Activated CD4-positive, alpha-beta memory T cell treated with anti-CD3 and anti-CD28 coated beads, Interleukin-2, amount 10 ng/mL, durations not matched to agents 7 days and 5 days (primary cell): ENCODE data around the gene COP1. TPM values are rescaled to one million over a fixed set of nuclear protein-coding genes. Genes with fewer than 3 reads are reported as not detected.
"Not testable (repeated sequence)": the region's sequence is repeated elsewhere in the genome, so short reads cannot be mapped to it uniquely, and the experiment has no call there.

Source experiments
- CTCF ChIA-PET: fragments of 350-600 bp; sonication (Branson Sonifier 250); formaldehyde crosslinking; loops from one replicate; lab custom pipeline; 2021; ENCODE audit warnings: antibody characterized with exemption, inconsistent platforms; lab: Charles Lee
- POLR2A ChIA-PET: fragments of 350-600 bp; sonication (Branson Sonifier 250); formaldehyde crosslinking; loops from one replicate; lab custom pipeline; 2021; ENCODE audit warnings: antibody characterized with exemption; lab: Charles Lee
- DNase-seq: peaks from one replicate; pipeline ENCODE4 v3.0.0-alpha.2; 2020
- H3K27ac Mint-ChIP-seq: one replicate; pipeline ENCODE4 v1.8.0; 2021; ENCODE audit warnings: mild to moderate bottlenecking, mixed read lengths
- H3K27me3 Mint-ChIP-seq: one replicate; pipeline ENCODE4 v1.8.0; 2021; ENCODE audit warnings: mixed read lengths
- H3K36me3 Mint-ChIP-seq: one replicate; pipeline ENCODE4 v1.8.0; 2021; ENCODE audit warnings: low read depth, mixed read lengths
- H3K4me1 Mint-ChIP-seq: one replicate; pipeline ENCODE4 v1.8.0; 2021; ENCODE audit warnings: mixed read lengths
- H3K4me3 Mint-ChIP-seq: one replicate; pipeline ENCODE4 v1.8.0; 2021; ENCODE audit warnings: mild to moderate bottlenecking, mixed read lengths
- H3K9me3 Mint-ChIP-seq: one replicate; pipeline ENCODE4 v1.8.0; 2021; ENCODE audit warnings: mixed read lengths
- total RNA-seq, 2 experiments: library from RNA; stranded (reverse); gene quantifications; one replicate each; pipeline ENCODE4 v1.2.3, GENCODE V29; 2021

COP1 gene
- total RNA-seq, 2 experiments from 2014 or later: 38.8 to 41.4 TPM

DNA sequence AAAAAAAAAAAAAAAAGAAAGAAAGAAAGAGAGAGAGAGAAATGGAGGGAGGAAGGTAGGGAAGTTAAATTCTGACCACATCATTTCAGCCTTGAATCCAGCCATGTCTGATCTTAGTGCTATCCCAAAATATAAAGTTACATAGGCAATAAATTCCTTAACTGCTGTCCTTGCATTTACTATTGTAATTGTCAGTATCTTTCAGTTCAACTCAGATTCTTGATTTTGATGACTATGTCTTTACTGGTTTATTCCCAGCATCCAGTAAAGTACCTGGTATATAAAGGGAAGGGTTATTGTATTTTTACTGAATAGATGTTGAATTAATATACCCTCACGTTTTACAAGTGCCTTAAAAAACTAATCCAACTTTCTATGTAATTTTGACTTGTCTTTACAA, 8.9 kb upstream of the COP1 start:
- peaks cover 11% of the 10 kb centered on the region for H3K27me3 Mint-ChIP-seq
- no peaks in the 10 kb centered on the region for H3K9me3 Mint-ChIP-seq
- H3K27ac Mint-ChIP-seq: no peak overlapping the region
- H3K36me3 Mint-ChIP-seq: no peaks in the 10 kb centered on the region
- no peaks in the 10 kb centered on the region for H3K4me1 Mint-ChIP-seq
- ChIA-PET CTCF (interaction anchor here (2.3 kb wide), 1 partner anchor 8 kb away, joined by 7 read pairs; no protein-coding TSS in a partner anchor), POLR2A (no interaction called here)
- no peak for DNase-seq
- H3K4me3 Mint-ChIP-seq: no peak overlapping the region

GRCh38 chr1:176211396-176212165, 4.5 kb upstream of the COP1 start:
- CTCF ChIA-PET: no interaction called here
- no peak overlapping the region for H3K4me3 Mint-ChIP-seq
- peaks cover 9% of the 10 kb centered on the region for H3K4me1 Mint-ChIP-seq
- H3K9me3 Mint-ChIP-seq: no peaks in the 10 kb centered on the region
- peaks cover 7% of the 10 kb centered on the region for H3K27me3 Mint-ChIP-seq
- POLR2A ChIA-PET: no interaction called here
- no peak for DNase-seq
- peaks cover 9% of the 10 kb centered on the region for H3K36me3 Mint-ChIP-seq
- no peak overlapping the region for H3K27ac Mint-ChIP-seq

GRCh38 chr1:176208034-176208433, 948 bp upstream of the COP1 start:
- POLR2A ChIA-PET: interaction anchor here (0.7 to 1.5 kb wide), 9 partner anchors 20 to 1208 kb away, joined by 3 to 6 read pairs (median 3); partner anchors contain the start of genes CACYBP and MRPS14
- CTCF ChIA-PET: interaction anchor here (0.9 to 1.3 kb wide), 3 partner anchors 9 to 134 kb away, joined by 3 to 7 read pairs (median 4); no protein-coding TSS in a partner anchor
- H3K9me3 Mint-ChIP-seq: no peaks in the 10 kb centered on the region
- peaks cover 30% of the 10 kb centered on the region for H3K4me1 Mint-ChIP-seq
- peak overlapping the region; percentile 99 for H3K4me3 Mint-ChIP-seq
- peak overlapping the region; percentile 98 for H3K27ac Mint-ChIP-seq
- peaks cover 18% of the 10 kb centered on the region for H3K36me3 Mint-ChIP-seq
- no peaks in the 10 kb centered on the region for H3K27me3 Mint-ChIP-seq
- DNase-seq: no peak

DNA sequence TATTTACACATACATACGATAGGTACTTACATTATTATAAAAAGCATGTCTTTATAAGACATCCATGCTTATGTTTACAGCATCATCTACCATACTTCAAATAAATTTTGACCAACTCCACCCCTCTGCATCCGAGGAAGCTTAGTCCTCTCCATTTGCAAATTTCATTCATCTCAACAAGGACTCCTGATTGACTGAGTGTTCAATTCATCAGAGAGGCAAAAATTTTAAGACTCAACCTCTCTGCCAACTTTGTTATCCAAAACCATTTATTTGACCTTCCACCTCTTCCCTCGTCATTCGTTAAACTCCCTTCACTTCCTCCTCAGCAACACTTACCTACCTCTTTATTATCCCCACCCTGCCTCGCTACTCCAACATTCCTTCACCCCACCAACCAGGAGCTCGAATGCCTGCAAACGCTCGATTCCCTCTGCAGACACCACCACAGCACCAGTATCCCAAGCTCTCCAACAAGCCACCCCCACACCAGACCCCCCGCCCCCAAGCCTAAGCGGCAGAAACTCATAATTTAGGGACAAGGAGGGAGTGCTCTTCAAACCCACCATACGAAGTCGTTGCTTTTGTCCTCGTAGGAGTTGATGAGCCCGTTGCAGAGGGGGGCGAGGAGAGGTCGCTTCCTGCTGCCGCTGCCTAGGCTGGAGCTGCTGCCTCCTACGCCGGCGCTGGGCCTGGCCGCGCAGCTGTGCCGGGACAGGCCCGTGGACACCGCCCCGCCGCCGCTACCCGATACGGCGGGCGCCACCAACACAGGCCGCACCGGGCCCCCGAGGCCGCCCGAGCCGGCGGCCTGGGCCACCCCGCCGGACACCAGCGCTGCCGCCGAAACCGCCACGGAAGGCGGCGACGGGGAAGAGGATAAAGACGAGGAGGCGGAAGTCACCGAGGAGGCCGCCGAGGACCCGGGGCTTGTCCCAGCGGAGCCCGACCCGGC, 803 bp downstream of the COP1 start:
- Mint-ChIP-seq H3K27me3 (no peaks in the 10 kb centered on the region), H3K27ac (peak overlapping the region; percentile 93), H3K36me3 (peaks cover 20% of the 10 kb centered on the region), H3K4me1 (peaks cover 34% of the 10 kb centered on the region), H3K4me3 (peak overlapping the region; percentile 99), H3K9me3 (no peaks in the 10 kb centered on the region)
- ChIA-PET POLR2A (interaction anchor here (1.0 to 2.3 kb wide), 4 partner anchors 9 to 189 kb away, joined by 3 to 6 read pairs (median 4); no protein-coding TSS in a partner anchor), CTCF (no interaction called here)
- DNase-seq: peak; percentile 49

GRCh38 chr1:176205332-176205914, 1.7 kb downstream of the COP1 start:
- Mint-ChIP-seq H3K36me3 (peaks cover 23% of the 10 kb centered on the region), H3K4me3 (peak overlapping the region; percentile 99), H3K27ac (peak overlapping the region; percentile 93), H3K27me3 (no peaks in the 10 kb centered on the region), H3K9me3 (no peaks in the 10 kb centered on the region), H3K4me1 (peaks cover 36% of the 10 kb centered on the region)
- POLR2A ChIA-PET: interaction anchor here (2.3 kb wide), 1 partner anchor 10 kb away, joined by 6 read pairs; no protein-coding TSS in a partner anchor
- DNase-seq: no peak
- CTCF ChIA-PET: no interaction called here

DNA sequence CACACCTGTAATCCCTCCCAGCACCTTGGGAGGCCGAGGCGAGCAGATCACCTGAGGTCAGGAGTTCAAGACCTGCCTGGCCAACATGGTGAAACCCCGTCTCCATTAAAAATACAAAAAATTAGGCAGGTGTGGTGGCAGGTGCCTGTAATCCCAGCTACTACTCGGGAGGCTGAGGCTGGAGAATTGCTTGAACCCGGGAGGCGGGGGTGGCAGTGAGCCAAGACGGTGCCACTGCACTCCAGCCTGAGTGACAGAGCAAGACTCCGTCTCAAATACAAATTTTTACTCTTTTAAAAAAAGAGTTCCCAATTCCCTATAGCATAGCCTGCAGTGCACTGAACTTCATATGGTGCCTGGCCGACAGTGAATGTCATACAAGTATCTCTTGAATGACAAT, 2.4 kb downstream of the COP1 start:
- H3K4me3 Mint-ChIP-seq: peak overlapping the region; percentile 99
- H3K27me3 Mint-ChIP-seq, CTCF ChIA-PET, H3K27ac Mint-ChIP-seq, DNase-seq, H3K9me3 Mint-ChIP-seq: not testable (repeated sequence)
- POLR2A ChIA-PET: interaction anchor here (2.3 kb wide), 1 partner anchor 9 kb away, joined by 6 read pairs; no protein-coding TSS in a partner anchor
- peaks cover 39% of the 10 kb centered on the region for H3K4me1 Mint-ChIP-seq
- peaks cover 24% of the 10 kb centered on the region for H3K36me3 Mint-ChIP-seq

DNA sequence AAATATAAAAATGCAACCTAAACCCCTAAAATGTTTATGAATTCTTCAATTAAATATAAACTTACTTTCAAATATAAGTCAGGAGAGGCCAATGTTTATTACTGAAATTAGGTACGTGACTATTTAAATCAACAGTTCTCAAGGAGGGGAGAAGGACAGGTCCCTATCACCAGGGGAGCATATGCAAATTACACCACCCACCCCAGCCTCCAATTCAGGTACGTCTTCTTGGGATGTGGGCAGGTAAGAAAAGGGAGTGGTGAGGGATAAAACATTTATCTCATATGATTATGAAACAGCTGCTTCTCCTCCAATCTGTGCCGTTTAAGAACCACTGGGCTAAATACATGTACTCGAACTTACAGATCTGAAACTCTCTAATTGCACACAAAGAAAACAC, 3.4 kb downstream of the COP1 start:
- ChIA-PET POLR2A (interaction anchor here (0.6 kb wide), 1 partner anchor 9 kb away, joined by 3 read pairs; no protein-coding TSS in a partner anchor), CTCF (no interaction called here)
- H3K4me1 Mint-ChIP-seq: peaks cover 41% of the 10 kb centered on the region
- H3K4me3 Mint-ChIP-seq: no peak overlapping the region
- H3K36me3 Mint-ChIP-seq: peaks cover 24% of the 10 kb centered on the region
- H3K27me3 Mint-ChIP-seq: no peaks in the 10 kb centered on the region
- no peak overlapping the region for H3K27ac Mint-ChIP-seq
- H3K9me3 Mint-ChIP-seq: no peaks in the 10 kb centered on the region
- DNase-seq: no peak

DNA sequence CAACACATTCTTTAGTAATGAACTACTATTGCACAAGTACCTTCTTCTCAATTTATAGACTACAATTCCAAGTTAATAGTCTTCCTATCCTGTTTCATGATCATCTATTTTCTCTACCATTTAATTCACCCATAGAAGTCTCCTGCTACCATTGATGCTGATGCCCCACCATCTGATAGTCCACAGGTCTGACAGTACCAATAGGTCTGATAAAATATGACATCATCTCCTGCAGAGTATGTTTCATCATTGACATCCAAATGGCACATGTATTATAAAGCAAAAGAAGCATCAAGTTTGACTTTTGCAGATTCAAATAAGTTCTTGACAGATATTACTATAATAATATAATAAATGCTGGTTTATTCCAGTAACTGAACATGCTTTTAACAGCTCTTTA, 5.5 kb downstream of the COP1 start:
- Mint-ChIP-seq H3K9me3 (no peaks in the 10 kb centered on the region), H3K27me3 (no peaks in the 10 kb centered on the region), H3K27ac (no peak overlapping the region), H3K4me3 (no peak overlapping the region), H3K4me1 (peaks cover 46% of the 10 kb centered on the region), H3K36me3 (peaks cover 24% of the 10 kb centered on the region)
- POLR2A ChIA-PET: no interaction called here
- CTCF ChIA-PET: interaction anchor here (0.7 kb wide), 2 partner anchors 11 to 1078 kb away, joined by 3 to 5 read pairs; no protein-coding TSS in a partner anchor
- no peak for DNase-seq

GRCh38 chr1:176199707-176200106, 7.4 kb downstream of the COP1 start:
- H3K27me3 Mint-ChIP-seq: no peaks in the 10 kb centered on the region
- POLR2A ChIA-PET: no interaction called here
- CTCF ChIA-PET: no interaction called here
- H3K27ac Mint-ChIP-seq: no peak overlapping the region
- H3K4me3 Mint-ChIP-seq: no peak overlapping the region
- DNase-seq: no peak
- H3K4me1 Mint-ChIP-seq: peaks cover 39% of the 10 kb centered on the region
- H3K36me3 Mint-ChIP-seq: peaks cover 17% of the 10 kb centered on the region
- no peaks in the 10 kb centered on the region for H3K9me3 Mint-ChIP-seq

DNA sequence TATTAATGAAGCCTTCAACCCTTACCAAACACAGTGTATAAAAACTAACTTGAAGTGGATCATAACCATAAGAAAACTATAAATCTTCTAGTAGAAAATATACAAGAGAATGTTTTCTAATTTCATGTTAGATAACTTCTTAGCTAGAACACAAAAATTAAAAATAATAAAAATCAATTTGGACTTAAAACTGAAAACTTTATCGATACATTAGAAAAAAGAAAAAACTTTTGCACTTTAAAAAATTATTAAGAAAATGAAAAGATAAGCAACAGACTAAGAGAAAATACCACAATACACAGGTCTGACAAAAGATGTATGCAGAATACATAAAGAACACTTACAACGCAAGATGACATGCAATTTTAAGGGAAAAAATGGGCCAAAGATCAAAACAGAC, 8.7 kb downstream of the COP1 start:
- DNase-seq: no peak
- Mint-ChIP-seq H3K27me3 (no peaks in the 10 kb centered on the region), H3K36me3 (peaks cover 17% of the 10 kb centered on the region), H3K9me3 (no peaks in the 10 kb centered on the region), H3K27ac (no peak overlapping the region), H3K4me3 (no peak overlapping the region), H3K4me1 (peaks cover 38% of the 10 kb centered on the region)
- CTCF ChIA-PET: no interaction called here
- POLR2A ChIA-PET: no interaction called here

- Mint-ChIP-seq H3K4me3 (peak overlapping the region; percentile 40), H3K27ac (no peak overlapping the region), H3K9me3 (no peaks in the 10 kb centered on the region), H3K36me3 (peaks cover 27% of the 10 kb centered on the region), H3K27me3 (no peaks in the 10 kb centered on the region), H3K4me1 (peaks cover 45% of the 10 kb centered on the region)
- CTCF ChIA-PET: interaction anchor here (0.9 kb wide), 1 partner anchor 11 kb away, joined by 3 read pairs; no protein-coding TSS in a partner anchor
- no peak for DNase-seq
- POLR2A ChIA-PET: interaction anchor here (1.4 kb wide), 1 partner anchor 10 kb away, joined by 3 read pairs; no protein-coding TSS in a partner anchor
Observed at GRCh38 chr1:176196728-176197127, 10.4 kb downstream of the COP1 start.

DNA sequence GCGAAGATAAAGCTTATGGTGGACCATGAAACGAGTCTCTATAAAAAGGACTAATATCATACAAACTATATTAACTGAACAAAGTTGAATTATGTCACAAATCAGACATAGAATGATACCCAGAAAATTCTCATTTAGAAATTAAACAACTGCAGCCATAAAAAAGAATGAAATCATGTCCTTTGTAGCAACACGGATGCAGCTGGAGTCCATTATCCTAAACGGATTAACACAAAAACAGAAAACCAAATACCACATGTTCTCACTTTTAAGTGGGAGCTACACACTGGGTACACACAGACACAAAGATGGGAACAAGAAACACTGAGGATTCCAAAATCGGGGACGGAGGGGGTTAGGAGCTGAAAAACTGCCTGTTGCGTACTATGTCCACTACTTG, 11.5 kb downstream of the COP1 start:
- Mint-ChIP-seq H3K27me3 (no peaks in the 10 kb centered on the region), H3K27ac (no peak overlapping the region), H3K9me3 (no peaks in the 10 kb centered on the region), H3K36me3 (peaks cover 26% of the 10 kb centered on the region), H3K4me3 (no peak overlapping the region), H3K4me1 (peaks cover 42% of the 10 kb centered on the region)
- no peak for DNase-seq
- CTCF ChIA-PET: no interaction called here
- POLR2A ChIA-PET: interaction anchor here (1.6 kb wide), 1 partner anchor 10 kb away, joined by 6 read pairs; no protein-coding TSS in a partner anchor
